Endothelial cell of umbilical vein (primary cell): ENCODE data around the gene ALG11.

ENCODE experiments used
- EZH2 ChIP-seq: IDR thresholded peaks from 2 replicates; pipeline ENCODE4 v1.6.1; 2012; ENCODE audit warnings: borderline replicate concordance, low read depth, mild to moderate bottlenecking, moderate library complexity, low read length, inconsistent platforms; ENCODE audit not compliant: severe bottlenecking
- GATA2 ChIP-seq: IDR thresholded peaks from 2 replicates; pipeline ENCODE4 v1.7.0; 2011; ENCODE audit warnings: low read depth, mild to moderate bottlenecking, moderate library complexity, mixed read lengths, low read length; ENCODE audit not compliant: insufficient read length, insufficient read depth
- JUN ChIP-seq: IDR thresholded peaks from 2 replicates; pipeline ENCODE4 v1.6.1; 2011; ENCODE audit warnings: borderline replicate concordance, low read depth; ENCODE audit not compliant: insufficient read length, insufficient read depth
- POLR2AphosphoS5 ChIP-seq: IDR thresholded peaks from 2 replicates; pipeline ENCODE4 v1.6.1; 2012; ENCODE audit warnings: low read depth, mild to moderate bottlenecking, control low read depth, low read length, moderate library complexity; ENCODE audit not compliant: insufficient read depth
- TF ChIP-seq, protein P1 (sequence below), 2 donors: IDR thresholded peaks; 1 replicate in 1 of 2; 2 replicates in 1 of 2; pipeline ENCODE4 v1.5.1; 2011; ENCODE audit warnings: low read length in 2 of 2, mild to moderate bottlenecking in 2 of 2, moderate library complexity in 2 of 2, control low read depth in 1 of 2, inconsistent platforms in 1 of 2, low read depth in 1 of 2; ENCODE audit not compliant: insufficient read depth in 1 of 2; ENCODE audit errors: extremely low read depth in 1 of 2

- TF ChIP-seq, protein P1, sequence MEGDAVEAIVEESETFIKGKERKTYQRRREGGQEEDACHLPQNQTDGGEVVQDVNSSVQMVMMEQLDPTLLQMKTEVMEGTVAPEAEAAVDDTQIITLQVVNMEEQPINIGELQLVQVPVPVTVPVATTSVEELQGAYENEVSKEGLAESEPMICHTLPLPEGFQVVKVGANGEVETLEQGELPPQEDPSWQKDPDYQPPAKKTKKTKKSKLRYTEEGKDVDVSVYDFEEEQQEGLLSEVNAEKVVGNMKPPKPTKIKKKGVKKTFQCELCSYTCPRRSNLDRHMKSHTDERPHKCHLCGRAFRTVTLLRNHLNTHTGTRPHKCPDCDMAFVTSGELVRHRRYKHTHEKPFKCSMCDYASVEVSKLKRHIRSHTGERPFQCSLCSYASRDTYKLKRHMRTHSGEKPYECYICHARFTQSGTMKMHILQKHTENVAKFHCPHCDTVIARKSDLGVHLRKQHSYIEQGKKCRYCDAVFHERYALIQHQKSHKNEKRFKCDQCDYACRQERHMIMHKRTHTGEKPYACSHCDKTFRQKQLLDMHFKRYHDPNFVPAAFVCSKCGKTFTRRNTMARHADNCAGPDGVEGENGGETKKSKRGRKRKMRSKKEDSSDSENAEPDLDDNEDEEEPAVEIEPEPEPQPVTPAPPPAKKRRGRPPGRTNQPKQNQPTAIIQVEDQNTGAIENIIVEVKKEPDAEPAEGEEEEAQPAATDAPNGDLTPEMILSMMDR (IDR thresholded peaks at IDR 0.05; ENCODE audit: extremely low read depth in 1 of 2, insufficient read depth in 1 of 2, low read depth in 1 of 2, low read length in 2 of 2), result no peak
- TF ChIP-seq EZH2 (no peak), GATA2 (no peak), POLR2AphosphoS5 (no peak), JUN (no peak)
Observed at GRCh38 chr13:52024481-52024880, 12.3 kb downstream of the ALG11 start, which contains the start of gene UTP14C.
